HepG2 (cell line): Measurements from ENCODE around the gene CISD1. TPM values are rescaled to one million over a fixed set of nuclear protein-coding genes. Genes with fewer than 3 reads are reported as not detected.

ENCODE experiments used
- CHD4 ChIP-seq: fragments of 200-600 bp; sonication (generic); IDR thresholded peaks from 2 replicates; pipeline ENCODE4 v1.7.0; 2017; ENCODE audit warnings: mild to moderate bottlenecking, low read length, borderline replicate concordance
- MZF1 ChIP-seq: sonication (generic); formaldehyde crosslinking; IDR thresholded peaks from 2 replicates; pipeline ENCODE4 v1.8.1; 2023; ENCODE audit warnings: mild to moderate bottlenecking, missing genetic modification reagents, borderline replicate concordance
- POGZ ChIP-seq: sonication (generic); formaldehyde crosslinking; IDR thresholded peaks from 2 replicates; pipeline ENCODE4 v1.4.0; 2020; ENCODE audit warnings: mild to moderate bottlenecking, missing genetic modification reagents
- PRDM15 ChIP-seq: sonication (generic); formaldehyde crosslinking; IDR thresholded peaks from 2 replicates; pipeline ENCODE4 v1.4.0; 2020; ENCODE audit warnings: missing genetic modification reagents
- RBFOX2 ChIP-seq: fragments of 200-400 bp; formaldehyde crosslinking; IDR thresholded peaks from 2 replicates; pipeline ENCODE4 v1.6.1; 2017; ENCODE audit warnings: low read depth, mild to moderate bottlenecking, low read length
- REPIN1 ChIP-seq: sonication (generic); formaldehyde crosslinking; IDR thresholded peaks from 2 replicates; pipeline ENCODE4 v1.8.0; 2022; ENCODE audit warnings: missing genetic modification reagents, low read depth, mild to moderate bottlenecking, borderline replicate concordance
- RERE ChIP-seq: IDR thresholded peaks from 2 replicates; pipeline ENCODE4 v1.6.1; 2016; ENCODE audit warnings: low read depth, missing genetic modification reagents, missing compliant biosample characterization
- ZHX1 ChIP-seq: sonication (generic); formaldehyde crosslinking; IDR thresholded peaks from 2 replicates; pipeline ENCODE4 v1.8.1; 2022; ENCODE audit warnings: low read depth, mild to moderate bottlenecking, missing genetic modification reagents
- ZNF263 ChIP-seq: sonication (generic); formaldehyde crosslinking; IDR thresholded peaks from 2 replicates; pipeline ENCODE4 v1.4.0; 2020; ENCODE audit warnings: missing genetic modification reagents
- ZNF749 ChIP-seq: sonication (generic); formaldehyde crosslinking; IDR thresholded peaks from 2 replicates; pipeline ENCODE4 v1.8.0; 2022; ENCODE audit warnings: mild to moderate bottlenecking, missing genetic modification reagents, moderate library complexity, borderline replicate concordance
- ZSCAN12 ChIP-seq: sonication (generic); formaldehyde crosslinking; IDR thresholded peaks from 2 replicates; pipeline ENCODE4 v1.9.0; 2021; ENCODE audit warnings: mild to moderate bottlenecking, missing genetic modification reagents
- polyA plus RNA-seq, 8 experiments: library from polyadenylated mRNA; depleted of rRNA in 3 of 8; stranded (reverse) in 7 of 8; unstranded in 1 of 8; fragments of >200 nt; fragmentation: Illumina TruSeq in 4 of 8; extraction: Trizol in 4 of 8; gene quantifications; 2 replicates each; pipeline versions ENCODE4 v1.2.1 to v1.2.3, GENCODE V29; 2011 to 2016; ENCODE audit warnings: low read depth in 4 of 8, missing spikeins in 1 of 8, mixed read lengths in 1 of 8; ENCODE audit not compliant: insufficient read depth in 1 of 8
- total RNA-seq, 5 experiments: library from RNA; depleted of rRNA; stranded (reverse); fragments of >200 nt; fragmentation: Illumina TruSeq; extraction: Trizol; gene quantifications; 2 replicates each; pipeline ENCODE4 v1.2.3, GENCODE V29; 2016; ENCODE audit warnings: low read depth in 1 of 5

Gene CISD1
- total and polyA plus RNA-seq, 2 of the 13 experiments (the other 11 are each of a cell fraction or from before 2014, with no cell fraction given): 63.4 to 78.9 TPM

- 0 out of 2 replicates have a peak, but pooled peaks have one; percentile 15 for TF ChIP-seq CHD4
- no peak; the same call in 1 of the 2 replicates for TF ChIP-seq RBFOX2
- no peak for TF ChIP-seq PRDM15
- no peak for TF ChIP-seq ZHX1 (CRISPR knock-in tag)
- TF ChIP-seq MZF1 (CRISPR knock-in tag): no peak
- TF ChIP-seq REPIN1 (CRISPR knock-in tag): no peak
- 0 out of 2 replicates have a peak, but pooled peaks have one; percentile 15 for TF ChIP-seq ZNF749 (CRISPR knock-in tag)
- no peak for TF ChIP-seq POGZ (CRISPR knock-in tag)
- TF ChIP-seq RERE (CRISPR knock-in tag): no peak
- TF ChIP-seq ZNF263 (CRISPR knock-in tag): no peak
- TF ChIP-seq ZSCAN12 (CRISPR knock-in tag): no peak
Observed at GRCh38 chr10:58266826-58267712, 1.9 kb upstream of the CISD1 start (continued).
